Measurements from ENCODE around the gene LRRC15.

The LRRC15 gene

GRCh38 chr3:194374935-194375334 is 5.4 kb upstream of the LRRC15 start:
- DNase-seq (ENCODE audit: insufficient read length, low spot score) (no peak), FAIRE-seq (no peak)
- no peak for TF ChIP-seq CTCF (IDR thresholded peaks at IDR 0.05; ENCODE audit: insufficient read depth, missing control alignments)

DNA sequence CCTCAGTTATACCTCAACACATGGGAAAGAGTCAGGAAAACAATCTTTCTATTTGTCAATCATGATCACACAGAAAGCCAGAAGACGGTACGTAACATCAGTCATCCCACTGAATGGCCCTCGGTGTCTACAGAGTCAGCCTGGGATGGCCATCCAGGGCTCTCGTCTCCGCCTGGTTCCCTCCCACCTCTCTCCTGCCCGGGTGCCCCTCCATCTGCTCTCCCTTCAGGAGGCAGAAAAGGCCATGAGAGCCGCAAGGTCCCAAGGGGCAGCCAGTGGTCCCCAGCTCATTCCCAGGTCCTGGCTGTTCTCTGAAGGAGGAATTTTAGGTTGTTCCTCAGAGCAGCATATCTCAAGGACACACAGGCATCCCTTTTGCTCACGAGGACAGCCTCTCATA is 4.4 kb upstream of the LRRC15 start:
- TF ChIP-seq CTCF (IDR thresholded peaks at IDR 0.05; ENCODE audit: insufficient read depth, missing control alignments) = no peak
- DNase-seq (ENCODE audit: insufficient read length, low spot score) = no peak
- FAIRE-seq = no peak

GRCh38 chr3:194373028-194373427 is 3.5 kb upstream of the LRRC15 start:
- no peak for TF ChIP-seq CTCF (IDR thresholded peaks at IDR 0.05; ENCODE audit: insufficient read depth, missing control alignments)
- DNase-seq (ENCODE audit: insufficient read length, low spot score) (no peak), FAIRE-seq (no peak)

DNA sequence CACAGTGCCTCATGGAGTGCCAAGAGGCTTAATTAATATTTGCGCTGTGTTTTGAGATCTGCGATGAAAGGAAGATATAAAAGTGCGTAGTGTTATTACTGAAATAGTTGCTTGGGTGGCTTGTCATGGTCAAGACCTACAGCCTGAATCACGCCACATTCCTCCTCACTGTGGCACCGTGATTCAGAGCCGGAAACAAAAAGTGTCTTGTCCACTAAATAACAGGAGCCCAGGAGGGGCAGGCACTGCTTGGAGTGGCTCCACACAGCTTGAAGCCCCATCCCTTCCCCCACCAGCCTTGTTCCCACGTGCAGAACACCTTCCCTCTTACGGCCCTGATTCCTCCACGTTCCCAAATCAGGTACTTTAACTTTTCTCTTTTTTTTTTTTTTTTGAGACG is 1.2 kb upstream of the LRRC15 start:
- DNase-seq (ENCODE audit: insufficient read length, low spot score) = no peak
- no peak for FAIRE-seq
- TF ChIP-seq CTCF (IDR thresholded peaks at IDR 0.05; ENCODE audit: insufficient read depth, missing control alignments) = no peak

- FAIRE-seq = no peak
- no peak for TF ChIP-seq CTCF (IDR thresholded peaks at IDR 0.05; ENCODE audit: insufficient read depth, missing control alignments)
- DNase-seq (ENCODE audit: insufficient read length, low spot score) = no peak
These were observed 625 bp downstream of the LRRC15 start for GRCh38 chr3:194368918-194369317.

DNA sequence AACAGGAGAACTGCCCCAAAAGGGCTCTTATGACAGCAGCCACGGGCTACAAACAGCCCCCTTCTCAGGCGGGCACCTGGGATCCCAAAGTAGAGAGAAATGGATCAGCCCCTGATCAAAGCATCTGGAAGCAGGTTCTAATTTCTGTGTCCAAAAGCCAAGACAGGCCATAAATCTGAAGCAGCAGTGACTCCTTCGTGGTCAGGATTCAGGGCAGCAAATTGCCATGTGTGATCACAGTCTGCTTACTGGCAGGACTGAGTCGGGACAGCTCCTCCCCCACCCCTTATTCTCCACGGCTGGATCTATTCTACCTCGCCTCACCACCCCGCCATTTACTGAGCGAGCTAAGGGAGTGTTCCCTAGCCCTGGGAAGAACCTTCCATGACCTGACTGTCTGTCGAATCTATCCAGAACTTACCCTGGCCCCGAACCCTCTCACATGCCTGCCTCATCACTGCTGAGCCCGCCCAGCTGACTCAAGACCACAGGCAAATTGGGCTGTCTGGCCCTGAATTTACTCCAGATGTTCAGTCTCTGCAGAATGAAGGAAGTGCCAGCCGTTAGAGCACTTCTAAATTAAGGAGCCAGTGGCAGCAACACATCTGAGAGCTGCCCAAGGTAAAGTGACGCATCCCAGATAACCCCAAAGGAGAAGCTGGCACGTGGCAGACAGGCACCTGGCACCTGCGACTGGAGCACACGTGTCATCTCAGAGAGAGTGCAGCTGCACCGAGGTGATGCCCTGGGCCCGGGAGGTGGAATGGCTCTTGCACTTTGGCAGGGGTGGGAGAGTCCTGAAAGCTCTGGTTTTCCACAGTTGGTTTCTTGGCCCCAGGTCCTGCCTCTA is 1.3 kb downstream of the LRRC15 start:
- no peak for TF ChIP-seq CTCF (IDR thresholded peaks at IDR 0.05; ENCODE audit: insufficient read depth, missing control alignments)
- DNase-seq (ENCODE audit: insufficient read length, low spot score) (no peak), FAIRE-seq (no peak)

DNA sequence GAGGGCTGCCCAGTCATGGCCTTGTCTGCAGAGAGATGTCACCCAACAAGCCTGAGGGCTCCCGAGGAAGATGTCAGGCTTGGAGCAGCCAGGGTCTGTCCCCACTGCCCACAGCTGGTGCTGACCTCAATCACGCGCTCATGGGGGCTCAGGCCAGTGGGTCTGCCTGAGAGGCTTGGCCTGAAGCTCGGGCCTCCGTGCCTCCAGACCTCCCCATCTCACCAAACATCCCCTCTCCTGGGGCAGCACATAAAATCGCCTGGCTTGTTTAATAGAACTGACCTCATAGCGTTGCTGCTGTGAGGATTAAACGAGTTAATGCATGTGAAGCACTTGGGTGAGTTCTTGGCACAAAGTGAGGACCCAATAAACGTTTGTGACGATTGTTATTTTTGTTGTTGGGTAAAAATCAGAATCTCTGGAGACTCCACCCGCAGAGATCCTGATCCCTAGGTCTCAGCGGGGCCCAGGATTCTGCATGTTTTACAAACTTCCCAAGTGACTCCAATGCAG is 3.5 kb downstream of the LRRC15 start:
- DNase-seq (ENCODE audit: insufficient read length, low spot score) (no peak), FAIRE-seq (no peak)
- no peak for TF ChIP-seq CTCF (IDR thresholded peaks at IDR 0.05; ENCODE audit: insufficient read depth, missing control alignments)

Measured in D721Med (cell line).